ENCODE measurements around the gene CCBE1. TPM values are rescaled to one million over a fixed set of nuclear protein-coding genes. Genes with fewer than 3 reads are reported as not detected.
A peak's percentile ranks its signal among the peaks of the same experiment; 100 is the strongest.
"Not testable (repeated sequence)": the region's sequence is repeated elsewhere in the genome, so short reads cannot be mapped to it uniquely, and the experiment has no call there.

CCBE1 gene
- 0.33 TPM for total RNA-seq
- 0.62 TPM for polyA plus RNA-seq
- long read RNA-seq, donor 1: 0 reads
- long read RNA-seq, donor 2: 0 reads
- long read RNA-seq, donor 3: 0 reads
- long read RNA-seq, donor 4: 0 reads
- long read RNA-seq, donor 5: 0 reads
- long read RNA-seq, donor 6: 0 reads
- long read RNA-seq, donor 7: 0 reads
- long read RNA-seq, donor 8: 0 reads
- long read RNA-seq, donor 9, full-length matches to known transcripts: 1 of 1 reads
- long read RNA-seq, donor 9, partial matches to known transcripts: 0 of 1 reads
- long read RNA-seq, donor 9, other reads (novel, unspliced or antisense): 0 of 1 reads
- long read RNA-seq, donor 10: 0 reads

DNA sequence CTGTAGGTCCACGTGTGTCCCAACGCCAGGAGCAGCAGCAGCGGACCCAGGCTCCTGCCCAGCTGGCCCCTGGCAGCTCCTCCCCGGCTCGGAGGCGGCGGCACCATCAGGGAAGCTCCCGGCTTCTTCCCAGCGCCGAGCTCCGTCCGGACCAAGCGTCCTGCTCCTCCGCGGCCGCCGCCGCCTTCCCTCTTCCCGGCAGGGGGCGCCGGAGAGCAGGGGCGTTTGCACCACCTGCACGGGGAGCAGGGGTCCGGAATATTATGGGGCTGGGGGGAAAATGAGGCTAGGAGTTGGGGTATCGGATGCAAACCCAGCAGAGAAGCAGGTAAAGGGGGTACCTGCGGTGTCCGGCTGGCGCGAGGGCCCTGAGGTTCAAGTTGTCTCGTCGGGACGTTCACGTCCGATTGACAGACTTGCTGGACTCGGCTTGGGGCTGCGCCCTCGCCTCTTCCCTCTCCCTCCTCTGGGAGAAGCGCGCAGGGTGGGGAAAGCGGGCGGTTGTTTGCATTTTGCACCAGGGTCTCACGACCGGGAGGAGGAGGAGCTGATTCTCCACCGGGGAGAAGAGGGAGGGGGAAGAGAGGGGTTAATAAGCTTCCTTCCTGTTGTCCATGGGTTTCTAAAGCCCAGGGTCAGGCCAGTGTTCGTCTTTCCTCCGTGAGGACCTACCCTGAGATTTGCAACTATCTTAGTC, at the start of gene CCBE1:
Gene CCBE1, minus strand, starts transcription at position 188 of the 697 bp plus-strand sequence.
- Histone ChIP-seq H3K9me3 (ENCODE audit: control insufficient read depth in 2 of 2, insufficient read depth in 1 of 2, low read length in 1 of 2) (peaks cover 0 to 4% of the 10 kb centered on the region in 2 donors), H3K4me1 (ENCODE audit: control insufficient read depth in 2 of 2, insufficient read depth in 2 of 2, low read length in 2 of 2) (peaks cover 9 to 15% of the 10 kb centered on the region in 2 donors), H3K4me3 (ENCODE audit: low read length in 2 of 2) (peak within 1 kb of the TSS; percentile 11 to 39), H3K27ac (ENCODE audit: low read depth in 1 of 2, low read length in 1 of 2) (no peak within 1 kb of the TSS), H3K27me3 (ENCODE audit: control insufficient read depth in 2 of 2, insufficient read depth in 1 of 2, low read length in 1 of 2) (peaks cover 60 to 73% of the 10 kb centered on the region in 2 donors), H3K36me3 (ENCODE audit: control insufficient read depth in 2 of 2, insufficient read depth in 2 of 2, low read length in 1 of 2) (no peaks in the 10 kb centered on the region)
- peak in 6 of 9 donors; percentile 7 to 63 (median 32) for DNase-seq (ENCODE audit: low read depth in 6 of 9, low spot score in 9 of 9)
- 2% methylated on average over 46 of the region's 46 CpGs for WGBS

DNA sequence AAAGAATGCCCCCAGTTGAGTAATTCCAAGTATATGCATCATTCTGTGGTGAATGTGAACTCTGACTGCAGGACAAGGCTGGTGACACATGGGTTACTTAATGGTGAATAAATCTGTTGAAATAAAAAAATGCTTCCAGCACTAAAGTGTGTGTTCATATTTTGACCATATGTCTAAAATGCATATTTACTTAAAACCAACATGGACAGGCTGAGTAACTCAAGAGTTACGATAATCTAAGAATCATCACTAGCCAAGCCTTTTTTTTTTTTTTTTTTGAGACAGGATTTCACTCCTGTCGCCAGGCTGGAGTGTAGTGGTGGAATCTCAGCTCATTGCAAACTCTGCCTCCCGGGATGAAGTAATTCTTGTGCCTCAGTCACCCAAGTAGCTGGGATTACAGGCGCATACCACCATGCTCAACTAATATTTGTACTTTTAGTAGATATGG, 47.1 kb upstream of the CCBE1 start:
- Histone ChIP-seq H3K27me3 (ENCODE audit: control insufficient read depth in 2 of 2, insufficient read depth in 1 of 2, low read length in 1 of 2) (no peaks in the 10 kb centered on the region), H3K9me3 (ENCODE audit: control insufficient read depth in 2 of 2, insufficient read depth in 1 of 2, low read length in 1 of 2) (no peaks in the 10 kb centered on the region), H3K4me3 (ENCODE audit: low read length in 2 of 2) (no peak overlapping the region), H3K27ac (ENCODE audit: low read depth in 1 of 2, low read length in 1 of 2) (no peak overlapping the region), H3K4me1 (ENCODE audit: control insufficient read depth in 2 of 2, insufficient read depth in 2 of 2, low read length in 2 of 2) (no peaks in the 10 kb centered on the region), H3K36me3 (ENCODE audit: control insufficient read depth in 2 of 2, insufficient read depth in 2 of 2, low read length in 1 of 2) (no peaks in the 10 kb centered on the region)
- DNase-seq (ENCODE audit: low read depth in 6 of 9, low spot score in 9 of 9): no peak
- WGBS: 94% methylated on average over 4 of the region's 4 CpGs

DNA sequence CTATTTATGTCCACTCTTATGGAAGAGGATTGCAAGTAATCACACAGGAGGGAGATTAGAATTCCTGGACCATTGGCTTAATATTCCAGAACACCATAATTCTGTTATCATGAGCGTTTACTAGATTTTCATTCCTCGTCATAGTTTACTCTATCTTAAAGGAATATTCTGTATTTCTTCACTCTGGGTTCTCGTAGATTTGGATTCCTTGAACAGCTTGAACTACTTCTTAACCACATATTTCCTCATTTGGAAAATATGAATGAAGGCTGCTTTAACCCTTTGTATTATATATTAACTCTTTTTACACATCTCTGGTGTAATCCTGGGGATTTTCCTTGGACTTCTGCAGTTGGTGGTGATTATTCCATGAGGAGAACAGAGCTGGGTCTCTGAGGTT, 46.3 kb upstream of the CCBE1 start:
- H3K36me3 ChIP-seq (ENCODE audit: control insufficient read depth in 2 of 2, insufficient read depth in 2 of 2, low read length in 1 of 2): no peaks in the 10 kb centered on the region
- no peaks in the 10 kb centered on the region for H3K9me3 ChIP-seq (ENCODE audit: control insufficient read depth in 2 of 2, insufficient read depth in 1 of 2, low read length in 1 of 2)
- WGBS: 71% methylated on average over 3 of the region's 3 CpGs
- no peaks in the 10 kb centered on the region for H3K27me3 ChIP-seq (ENCODE audit: control insufficient read depth in 2 of 2, insufficient read depth in 1 of 2, low read length in 1 of 2)
- H3K4me1 ChIP-seq (ENCODE audit: control insufficient read depth in 2 of 2, insufficient read depth in 2 of 2, low read length in 2 of 2): no peaks in the 10 kb centered on the region
- DNase-seq (ENCODE audit: low read depth in 6 of 9, low spot score in 9 of 9): no peak
- no peak overlapping the region for H3K27ac ChIP-seq (ENCODE audit: low read depth in 1 of 2, low read length in 1 of 2)
- no peak overlapping the region for H3K4me3 ChIP-seq (ENCODE audit: low read length in 2 of 2)

DNA sequence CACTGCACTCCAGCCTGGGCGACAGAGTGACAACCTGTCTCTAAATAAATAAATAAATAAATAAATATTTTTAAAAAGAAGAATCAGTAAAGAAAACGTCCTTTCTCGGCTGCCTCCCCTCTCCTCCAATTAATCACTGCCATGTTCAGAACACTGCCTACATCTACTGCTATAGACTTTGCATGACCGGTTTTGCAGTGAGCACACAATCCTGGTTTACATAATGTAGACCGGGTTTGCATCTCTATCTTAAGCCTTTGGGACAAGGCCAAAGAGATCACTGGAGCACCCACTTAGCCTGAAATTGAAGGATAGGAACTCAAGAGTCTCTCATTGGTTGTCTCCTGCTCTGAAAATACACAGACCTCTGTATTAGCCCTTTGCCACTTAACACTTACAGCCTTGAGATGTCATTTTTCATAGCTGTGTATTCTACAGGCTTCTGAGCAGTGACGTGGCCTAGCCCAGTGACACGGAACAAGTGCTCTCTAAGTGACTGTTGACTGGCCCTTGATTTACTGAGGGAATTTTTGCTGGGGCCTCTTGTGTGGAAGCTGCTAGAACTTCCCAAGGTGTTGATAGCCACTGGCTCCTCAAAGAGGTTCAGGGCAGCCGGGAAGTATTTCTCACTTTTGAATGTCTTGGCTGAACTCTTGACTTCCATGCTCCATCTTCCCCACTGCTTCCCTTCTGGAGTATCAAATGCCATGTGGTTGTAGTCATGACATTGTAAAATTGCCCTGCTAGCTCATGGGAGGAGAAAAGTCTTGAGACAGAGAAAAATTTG, 45.3 kb upstream of the CCBE1 start:
- Histone ChIP-seq H3K27me3 (ENCODE audit: control insufficient read depth in 2 of 2, insufficient read depth in 1 of 2, low read length in 1 of 2) (no peaks in the 10 kb centered on the region), H3K9me3 (ENCODE audit: control insufficient read depth in 2 of 2, insufficient read depth in 1 of 2, low read length in 1 of 2) (no peaks in the 10 kb centered on the region), H3K4me1 (ENCODE audit: control insufficient read depth in 2 of 2, insufficient read depth in 2 of 2, low read length in 2 of 2) (no peaks in the 10 kb centered on the region), H3K36me3 (ENCODE audit: control insufficient read depth in 2 of 2, insufficient read depth in 2 of 2, low read length in 1 of 2) (no peaks in the 10 kb centered on the region), H3K4me3 (ENCODE audit: low read length in 2 of 2) (no peak overlapping the region), H3K27ac (ENCODE audit: low read depth in 1 of 2, low read length in 1 of 2) (no peak overlapping the region)
- no peak for DNase-seq (ENCODE audit: low read depth in 6 of 9, low spot score in 9 of 9)
- 89% methylated on average over 8 of the region's 8 CpGs for WGBS

DNA sequence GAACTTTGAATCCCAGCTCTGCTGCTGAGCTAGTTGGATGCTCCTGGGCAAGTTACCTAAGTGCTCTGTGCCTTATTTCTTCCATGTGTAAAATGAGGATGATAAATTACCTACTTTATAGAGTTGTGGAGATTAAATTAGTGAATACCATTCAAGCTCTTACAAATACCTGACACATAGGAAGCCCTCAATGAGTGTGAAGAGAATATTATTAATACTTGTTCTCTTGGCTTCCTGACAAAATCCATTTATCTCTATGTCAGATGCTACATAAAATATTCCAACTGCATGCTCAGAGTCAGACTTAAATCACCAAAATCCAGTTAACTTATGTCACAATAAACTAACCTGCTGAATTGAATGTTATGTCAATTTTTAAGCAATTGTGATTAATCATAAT, 42.9 kb upstream of the CCBE1 start:
- Histone ChIP-seq H3K27ac (ENCODE audit: low read depth in 1 of 2, low read length in 1 of 2) (no peak overlapping the region), H3K27me3 (ENCODE audit: control insufficient read depth in 2 of 2, insufficient read depth in 1 of 2, low read length in 1 of 2) (no peaks in the 10 kb centered on the region), H3K4me3 (ENCODE audit: low read length in 2 of 2) (no peak overlapping the region), H3K36me3 (ENCODE audit: control insufficient read depth in 2 of 2, insufficient read depth in 2 of 2, low read length in 1 of 2) (no peaks in the 10 kb centered on the region), H3K4me1 (ENCODE audit: control insufficient read depth in 2 of 2, insufficient read depth in 2 of 2, low read length in 2 of 2) (no peaks in the 10 kb centered on the region), H3K9me3 (ENCODE audit: control insufficient read depth in 2 of 2, insufficient read depth in 1 of 2, low read length in 1 of 2) (no peaks in the 10 kb centered on the region)
- no peak for DNase-seq (ENCODE audit: low read depth in 6 of 9, low spot score in 9 of 9)

DNA sequence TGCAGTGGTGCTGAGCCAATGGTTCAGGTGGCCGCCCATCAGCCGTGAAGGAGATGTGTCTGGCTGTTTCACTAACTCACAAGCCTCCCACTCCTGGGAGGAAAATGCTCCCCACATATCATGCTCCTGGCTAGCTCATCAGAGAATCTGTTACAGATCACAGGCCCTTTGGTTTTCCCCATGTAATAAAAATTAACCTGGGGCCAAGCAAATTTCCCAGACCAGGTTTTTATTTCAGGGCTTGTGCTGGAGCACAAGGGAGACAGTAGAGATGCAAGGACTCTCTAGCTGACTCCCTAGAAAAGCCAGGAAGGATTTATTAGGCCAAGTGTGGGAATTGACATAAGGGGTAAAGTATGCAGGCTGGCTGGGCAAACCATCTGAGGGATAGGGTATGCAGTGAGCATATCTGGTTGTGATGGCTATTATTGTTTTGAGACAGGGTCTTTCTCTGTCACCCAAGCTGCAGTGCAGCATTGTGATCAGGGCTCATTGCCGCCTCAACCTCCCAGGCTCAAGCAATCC, 40.6 kb upstream of the CCBE1 start:
- Histone ChIP-seq H3K27me3 (ENCODE audit: control insufficient read depth in 2 of 2, insufficient read depth in 1 of 2, low read length in 1 of 2) (no peaks in the 10 kb centered on the region), H3K36me3 (ENCODE audit: control insufficient read depth in 2 of 2, insufficient read depth in 2 of 2, low read length in 1 of 2) (no peaks in the 10 kb centered on the region), H3K4me3 (ENCODE audit: low read length in 2 of 2) (no peak overlapping the region), H3K9me3 (ENCODE audit: control insufficient read depth in 2 of 2, insufficient read depth in 1 of 2, low read length in 1 of 2) (no peaks in the 10 kb centered on the region), H3K4me1 (ENCODE audit: control insufficient read depth in 2 of 2, insufficient read depth in 2 of 2, low read length in 2 of 2) (no peaks in the 10 kb centered on the region), H3K27ac (ENCODE audit: low read depth in 1 of 2, low read length in 1 of 2) (no peak overlapping the region)
- DNase-seq (ENCODE audit: low read depth in 6 of 9, low spot score in 9 of 9): no peak
- WGBS: 98% methylated on average over 3 of the region's 3 CpGs

DNA sequence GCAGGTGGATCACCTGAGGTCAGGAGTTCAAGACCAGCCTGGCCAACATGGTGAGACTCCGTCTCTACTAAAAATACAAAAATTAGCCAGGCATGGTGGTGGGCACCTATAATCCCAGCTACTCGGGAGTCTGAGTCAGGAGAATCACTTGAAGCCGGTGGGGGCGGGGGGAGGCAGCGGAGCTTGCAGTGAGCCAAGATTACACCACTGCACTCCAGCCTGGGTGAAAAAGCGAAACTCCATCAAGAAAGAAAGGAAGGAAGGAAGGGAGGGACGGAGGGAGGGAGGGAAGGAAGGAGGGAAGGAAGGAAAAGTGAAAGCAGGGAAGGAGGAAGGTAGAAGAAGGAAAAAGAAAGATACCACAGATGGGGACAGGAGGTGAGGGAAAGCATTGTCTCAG, 40.1 kb upstream of the CCBE1 start:
- not testable (repeated sequence) for H3K9me3 ChIP-seq (ENCODE audit: control insufficient read depth in 2 of 2, insufficient read depth in 1 of 2, low read length in 1 of 2); DNase-seq (ENCODE audit: low read depth in 6 of 9, low spot score in 9 of 9); H3K27me3 ChIP-seq (ENCODE audit: control insufficient read depth in 2 of 2, insufficient read depth in 1 of 2, low read length in 1 of 2); H3K27ac ChIP-seq (ENCODE audit: low read depth in 1 of 2, low read length in 1 of 2); H3K36me3 ChIP-seq (ENCODE audit: control insufficient read depth in 2 of 2, insufficient read depth in 2 of 2, low read length in 1 of 2); H3K4me1 ChIP-seq (ENCODE audit: control insufficient read depth in 2 of 2, insufficient read depth in 2 of 2, low read length in 2 of 2); H3K4me3 ChIP-seq (ENCODE audit: low read length in 2 of 2)
- WGBS: 93% methylated on average over 7 of the region's 7 CpGs

DNA sequence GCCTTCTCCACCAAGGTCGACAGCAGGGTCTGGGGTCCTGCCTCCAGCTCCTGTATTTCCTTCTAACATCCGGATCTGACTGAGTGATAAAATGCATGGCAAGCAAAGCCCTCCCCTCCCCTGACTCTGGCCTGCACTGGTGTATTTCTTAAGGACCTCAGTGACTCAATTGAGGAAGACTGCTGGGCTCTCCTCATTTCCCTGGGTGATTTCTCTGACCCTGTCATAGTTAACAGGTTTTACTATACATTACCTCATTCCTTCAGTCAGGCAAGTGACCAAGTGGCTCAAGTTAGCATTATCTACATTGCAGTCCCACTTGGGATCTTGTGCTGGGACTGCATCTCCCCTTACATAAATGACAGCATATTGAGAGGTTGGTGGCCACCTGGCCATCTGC, 38.8 kb upstream of the CCBE1 start:
- Histone ChIP-seq H3K27me3 (ENCODE audit: control insufficient read depth in 2 of 2, insufficient read depth in 1 of 2, low read length in 1 of 2) (no peaks in the 10 kb centered on the region), H3K36me3 (ENCODE audit: control insufficient read depth in 2 of 2, insufficient read depth in 2 of 2, low read length in 1 of 2) (no peaks in the 10 kb centered on the region), H3K9me3 (ENCODE audit: control insufficient read depth in 2 of 2, insufficient read depth in 1 of 2, low read length in 1 of 2) (no peaks in the 10 kb centered on the region), H3K4me1 (ENCODE audit: control insufficient read depth in 2 of 2, insufficient read depth in 2 of 2, low read length in 2 of 2) (no peaks in the 10 kb centered on the region), H3K27ac (ENCODE audit: low read depth in 1 of 2, low read length in 1 of 2) (no peak overlapping the region), H3K4me3 (ENCODE audit: low read length in 2 of 2) (no peak overlapping the region)
- DNase-seq (ENCODE audit: low read depth in 6 of 9, low spot score in 9 of 9): no peak
- WGBS: 89% methylated on average over 2 of the region's 2 CpGs
